ENCODE measurements around the gene RPH3AL.

Gene RPH3AL

GRCh38 chr17:269616-270514 is 82.7 kb downstream of the RPH3AL start:
- Histone ChIP-seq H3K9me3 (ENCODE audit: control insufficient read depth, insufficient read depth, low read depth, low read length) (no peaks in the 10 kb centered on the region), H3K4me3 (ENCODE audit: low read depth, low read length) (no peak overlapping the region), H3K4me1 (ENCODE audit: control insufficient read depth, insufficient read depth, low read length) (no peaks in the 10 kb centered on the region), H3K36me3 (ENCODE audit: control insufficient read depth in 2 of 2, insufficient read depth in 1 of 2, low read length in 2 of 2) (no peaks in the 10 kb centered on the region), H3K27ac (ENCODE audit: extremely low read depth, low read depth, low read length) (no peak overlapping the region)
- ChIA-PET POLR2A (no interaction called here), CTCF (no interaction called here)
- TF ChIP-seq ZNF837 (tag by site-specific recombination; IDR thresholded peaks at IDR 0.05): no peak
- TF ChIP-seq WT1 (tag by site-specific recombination; IDR thresholded peaks at IDR 0.05): no peak
- no peak for TF ChIP-seq ZNF645 (tag by site-specific recombination; IDR thresholded peaks at IDR 0.05)
- TF ChIP-seq ZNF830 (tag by site-specific recombination; IDR thresholded peaks at IDR 0.05; ENCODE audit: low read depth): no peak
- no peak for TF ChIP-seq ZFP37 (tag by site-specific recombination; IDR thresholded peaks at IDR 0.05)
- TF ChIP-seq ZSCAN23 (tag by site-specific recombination; IDR thresholded peaks at IDR 0.05): no peak
- TF ChIP-seq ZNF518A (tag by site-specific recombination; conservative IDR thresholded peaks at IDR 0.05; ENCODE audit: low read depth): no peak
- no peak for TF ChIP-seq ZNF211 (tag by site-specific recombination; IDR thresholded peaks at IDR 0.05; ENCODE audit: low read depth)
- no peak for TF ChIP-seq ZNF488 (tag by site-specific recombination; IDR thresholded peaks at IDR 0.05)
- TF ChIP-seq ZFHX2 (tag by site-specific recombination; conservative IDR thresholded peaks at IDR 0.05): peak; percentile 73
- no peak for TF ChIP-seq ZNF768 (tag by site-specific recombination; IDR thresholded peaks at IDR 0.05)
- peak; percentile 67 for TF ChIP-seq EGR2 (tag by site-specific recombination; IDR thresholded peaks at IDR 0.05; ENCODE audit: low read depth)
- TF ChIP-seq KLF9 (tag by site-specific recombination; IDR thresholded peaks at IDR 0.05; ENCODE audit: low read depth): no peak
- no peak for TF ChIP-seq MYNN (tag by site-specific recombination; IDR thresholded peaks at IDR 0.05; ENCODE audit: borderline replicate concordance)
- TF ChIP-seq REST (tag by site-specific recombination; IDR thresholded peaks at IDR 0.05): no peak
